Nucleus accumbens (tissue), 56 donors: ENCODE measurements around the gene METTL2A.
"Not testable (repeated sequence)": the region's sequence is repeated elsewhere in the genome, so short reads cannot be mapped to it uniquely, and the experiment has no call there.

Source experiments
- DNase-seq, 56 donors: peaks; one replicate each; lab custom pipeline; 2025; lab: John Stamatoyannopoulos, UW

METTL2A gene

GRCh38 chr17:62470666-62471379 is 47.1 kb downstream of the METTL2A start:
- peak in 27 of 56 donors; percentile 3 to 79 (median 22) for DNase-seq

- DNase-seq = not testable (repeated sequence)
Observed at GRCh38 chr17:62471380-62471880, 47.7 kb downstream of the METTL2A start.

GRCh38 chr17:62473030-62473982 is 49.6 kb downstream of the METTL2A start:
- peak in 2 of 56 donors; percentile 6 to 21 for DNase-seq

- not testable (repeated sequence) for DNase-seq
Observed at GRCh38 chr17:62477111-62477510, 53.4 kb downstream of the METTL2A start.

GRCh38 chr17:62477718-62478408 is 54.2 kb downstream of the METTL2A start:
- peak in 36 of 56 donors; percentile 15 to 71 (median 44) for DNase-seq

GRCh38 chr17:62478424-62478879 is 54.8 kb downstream of the METTL2A start, which contains the start of gene TLK2:
Gene TLK2, plus strand, starts transcription at chr17:62478825. Its CDS starts 2,301 bp downstream, at chr17:62481126.
- peak in 51 of 56 donors; percentile 10 to 79 (median 57) for DNase-seq

GRCh38 chr17:62478880-62479638 is 55.4 kb downstream of the METTL2A start:
- DNase-seq = peak in 24 of 56 donors; percentile 3 to 69 (median 42)

GRCh38 chr17:62479639-62480258 is 56.1 kb downstream of the METTL2A start:
- peak in 21 of 56 donors; percentile 5 to 64 (median 25) for DNase-seq

- not testable (repeated sequence) for DNase-seq
Observed at GRCh38 chr17:62482553-62482952, 58.9 kb downstream of the METTL2A start.

GRCh38 chr17:62490990-62491389 is 67.3 kb downstream of the METTL2A start:
- DNase-seq = not testable (repeated sequence)

- not testable (repeated sequence) for DNase-seq
Observed at GRCh38 chr17:62493049-62493655, 69.5 kb downstream of the METTL2A start.

- not testable (repeated sequence) for DNase-seq
Observed at GRCh38 chr17:62494073-62494472, 70.4 kb downstream of the METTL2A start.

- DNase-seq = not testable (repeated sequence)
Observed at GRCh38 chr17:62496344-62496743, 72.6 kb downstream of the METTL2A start.

GRCh38 chr17:62498796-62499195 is 75.1 kb downstream of the METTL2A start:
- DNase-seq = not testable (repeated sequence)
